ENCODE results near the gene CENPP. TPM values are rescaled to one million over a fixed set of nuclear protein-coding genes. Genes with fewer than 3 reads are reported as not detected.
A peak's percentile ranks its signal among the peaks of the same experiment; 100 is the strongest.

The CENPP gene
- total RNA-seq, 1 donor from 2014 or later, result 1.9 TPM

- H3K79me2 ChIP-seq (ENCODE audit: insufficient read depth, low read length), result no peaks in the 10 kb centered on the region
- Mint-ChIP-seq H3K9me3 (ENCODE audit: unreplicated experiment) (no peaks in the 10 kb centered on the region), H3K4me1 (ENCODE audit: low read depth, unreplicated experiment) (peaks cover 7% of the 10 kb centered on the region), H3K4me3 (ENCODE audit: unreplicated experiment) (no peak overlapping the region), H3K27ac (ENCODE audit: unreplicated experiment) (no peak overlapping the region), H3K27me3 (ENCODE audit: low read depth, unreplicated experiment) (no peaks in the 10 kb centered on the region), H3K36me3 (ENCODE audit: low read depth, unreplicated experiment) (no peaks in the 10 kb centered on the region)
- H3K9me3 ChIP-seq (ENCODE audit: insufficient read depth, low read depth, low read length), result no peaks in the 10 kb centered on the region
- H3K4me3 ChIP-seq (ENCODE audit: insufficient read depth, low read depth, low read length), result no peak overlapping the region
- H3K27me3 ChIP-seq (ENCODE audit: insufficient read depth, low read length), result no peaks in the 10 kb centered on the region
- no peak overlapping the region for H3K4me2 ChIP-seq (ENCODE audit: low read length)
- H3K27ac ChIP-seq (ENCODE audit: low read depth, low read length), result no peak overlapping the region
- peaks cover 4% of the 10 kb centered on the region for H3K4me1 ChIP-seq (ENCODE audit: insufficient read depth, low read length)
- no peak for FAIRE-seq
- H3K9ac ChIP-seq (ENCODE audit: low read length), result no peak overlapping the region
- H4K20me1 ChIP-seq (ENCODE audit: insufficient read depth, low read length), result no peaks in the 10 kb centered on the region
- H3K36me3 ChIP-seq (ENCODE audit: insufficient read depth, low read length), result no peaks in the 10 kb centered on the region
- no peak for DNase-seq (ENCODE audit: low read depth)
- H2AFZ ChIP-seq (ENCODE audit: low read depth, low read length), result no peak overlapping the region
- TF ChIP-seq EZH2 (IDR thresholded peaks at IDR 0.05; ENCODE audit: insufficient read depth, low read length), result no peak
- no peak for TF ChIP-seq CTCF (IDR thresholded peaks at IDR 0.05; ENCODE audit: insufficient read depth, low read depth, low read length)
Measured at GRCh38 chr9:92405818-92406217, 80.1 kb downstream of the CENPP start.

GRCh38 chr9:92406477-92406876 lies 80.7 kb downstream of the CENPP start:
- no peaks in the 10 kb centered on the region for H3K27me3 ChIP-seq (ENCODE audit: insufficient read depth, low read length)
- no peak overlapping the region for H3K4me2 ChIP-seq (ENCODE audit: low read length)
- no peaks in the 10 kb centered on the region for H3K36me3 ChIP-seq (ENCODE audit: insufficient read depth, low read length)
- H3K9me3 Mint-ChIP-seq (ENCODE audit: unreplicated experiment), result no peaks in the 10 kb centered on the region
- H3K27me3 Mint-ChIP-seq (ENCODE audit: low read depth, unreplicated experiment), result no peaks in the 10 kb centered on the region
- peaks cover 4% of the 10 kb centered on the region for H3K4me1 ChIP-seq (ENCODE audit: insufficient read depth, low read length)
- H4K20me1 ChIP-seq (ENCODE audit: insufficient read depth, low read length), result no peaks in the 10 kb centered on the region
- H3K27ac Mint-ChIP-seq (ENCODE audit: unreplicated experiment), result no peak overlapping the region
- no peak overlapping the region for H2AFZ ChIP-seq (ENCODE audit: low read depth, low read length)
- no peaks in the 10 kb centered on the region for H3K79me2 ChIP-seq (ENCODE audit: insufficient read depth, low read length)
- H3K4me3 Mint-ChIP-seq (ENCODE audit: unreplicated experiment), result no peak overlapping the region
- H3K4me1 Mint-ChIP-seq (ENCODE audit: low read depth, unreplicated experiment), result peaks cover 7% of the 10 kb centered on the region
- no peak for TF ChIP-seq CTCF (IDR thresholded peaks at IDR 0.05; ENCODE audit: insufficient read depth, low read depth, low read length)
- no peak for TF ChIP-seq EZH2 (IDR thresholded peaks at IDR 0.05; ENCODE audit: insufficient read depth, low read length)
- no peak overlapping the region for H3K27ac ChIP-seq (ENCODE audit: low read depth, low read length)
- H3K9ac ChIP-seq (ENCODE audit: low read length), result no peak overlapping the region
- FAIRE-seq (no peak), DNase-seq (ENCODE audit: low read depth) (peak; percentile 49)
- no peaks in the 10 kb centered on the region for H3K36me3 Mint-ChIP-seq (ENCODE audit: low read depth, unreplicated experiment)
- H3K9me3 ChIP-seq (ENCODE audit: insufficient read depth, low read depth, low read length), result no peaks in the 10 kb centered on the region
- no peak overlapping the region for H3K4me3 ChIP-seq (ENCODE audit: insufficient read depth, low read depth, low read length)

- Histone ChIP-seq H3K4me3 (ENCODE audit: insufficient read depth, low read depth, low read length) (no peak overlapping the region), H3K4me2 (ENCODE audit: low read length) (no peak overlapping the region), H3K27ac (ENCODE audit: low read depth, low read length) (no peak overlapping the region), H3K27me3 (ENCODE audit: insufficient read depth, low read length) (no peaks in the 10 kb centered on the region), H3K4me1 (ENCODE audit: insufficient read depth, low read length) (peaks cover 4% of the 10 kb centered on the region), H3K9me3 (ENCODE audit: insufficient read depth, low read depth, low read length) (no peaks in the 10 kb centered on the region), H3K79me2 (ENCODE audit: insufficient read depth, low read length) (no peaks in the 10 kb centered on the region), H3K36me3 (ENCODE audit: insufficient read depth, low read length) (no peaks in the 10 kb centered on the region), H4K20me1 (ENCODE audit: insufficient read depth, low read length) (no peaks in the 10 kb centered on the region), H2AFZ (ENCODE audit: low read depth, low read length) (no peak overlapping the region), H3K9ac (ENCODE audit: low read length) (no peak overlapping the region)
- Mint-ChIP-seq H3K27me3 (ENCODE audit: low read depth, unreplicated experiment) (no peaks in the 10 kb centered on the region), H3K27ac (ENCODE audit: unreplicated experiment) (no peak overlapping the region), H3K36me3 (ENCODE audit: low read depth, unreplicated experiment) (no peaks in the 10 kb centered on the region), H3K9me3 (ENCODE audit: unreplicated experiment) (no peaks in the 10 kb centered on the region), H3K4me1 (ENCODE audit: low read depth, unreplicated experiment) (peaks cover 7% of the 10 kb centered on the region), H3K4me3 (ENCODE audit: unreplicated experiment) (no peak overlapping the region)
- TF ChIP-seq EZH2 (IDR thresholded peaks at IDR 0.05; ENCODE audit: insufficient read depth, low read length) (no peak), CTCF (IDR thresholded peaks at IDR 0.05; ENCODE audit: insufficient read depth, low read depth, low read length) (no peak)
- DNase-seq (ENCODE audit: low read depth), result no peak
- FAIRE-seq, result no peak
Measured at GRCh38 chr9:92407818-92408217, 82.1 kb downstream of the CENPP start.

All from astrocyte (in vitro differentiated cells and primary cell).